GM23248 (cell line): ENCODE data around the gene BIK.

Source experiments
- EZH2 ChIP-seq: fragments of 200-600 bp; sonication (generic); IDR thresholded peaks from 2 replicates; pipeline ENCODE4 v1.6.1; 2018; ENCODE audit warnings: antibody characterized with exemption, mild to moderate bottlenecking; ENCODE audit not compliant: insufficient read depth, poor library complexity, severe bottlenecking
- EZH2phosphoT487 ChIP-seq: fragments of 200-600 bp; sonication (generic); IDR thresholded peaks from 2 replicates; pipeline ENCODE4 v1.6.1; 2018; ENCODE audit warnings: antibody characterized with exemption, moderate library complexity, mild to moderate bottlenecking, low read depth; ENCODE audit not compliant: insufficient read depth

GRCh38 chr22:43094551-43094950 lies 16.0 kb upstream of the BIK start:
- TF ChIP-seq EZH2phosphoT487 (no peak), EZH2 (no peak)
